BJ (cell line): ENCODE measurements around the gene PCBP3. TPM values are rescaled to one million over a fixed set of nuclear protein-coding genes. Genes with fewer than 3 reads are reported as not detected.

Experiments
- CTCF ChIA-PET: fragments of 350-600 bp; formaldehyde crosslinking; extraction: SDS; loops from one replicate; lab custom pipeline; 2021; ENCODE audit warnings: antibody characterized with exemption, inconsistent platforms; lab: Yijun Ruan, JAX
- POLR2A ChIA-PET: fragments of 300-600 bp; sonication (Branson Sonifier 250); formaldehyde crosslinking; extraction: SDS; loops from one replicate; lab custom pipeline; 2021; ENCODE audit warnings: antibody characterized with exemption; lab: Charles Lee
- DNase-seq: peaks from one replicate; pipeline ENCODE4 v3.0.0-alpha.2; 2011; ENCODE audit warnings: low read depth
- H3K27me3 ChIP-seq: 2 replicates; pipeline ENCODE4 v1.6.0; 2011; ENCODE audit warnings: low read length; ENCODE audit not compliant: control insufficient read depth, insufficient read depth
- H3K36me3 ChIP-seq: 2 replicates; pipeline ENCODE4 v1.5.1; 2011; ENCODE audit warnings: low read length; ENCODE audit not compliant: control insufficient read depth, insufficient read depth
- H3K4me3 ChIP-seq: 2 replicates; pipeline ENCODE4 v1.5.1; 2011; ENCODE audit warnings: low read depth, mild to moderate bottlenecking, control low read depth, low read length
- CTCF ChIP-seq: IDR thresholded peaks from 2 replicates; pipeline ENCODE4 v1.5.1; 2011; ENCODE audit warnings: low read depth, mild to moderate bottlenecking, control low read depth, inconsistent platforms, low read length, moderate library complexity; ENCODE audit not compliant: insufficient read depth
- polyA plus RNA-seq: library from polyadenylated mRNA; depleted of rRNA; stranded (reverse); fragments of >200 nt; gene quantifications from 2 replicates; pipeline ENCODE4 v1.2.3, GENCODE V29; 2011

The PCBP3 gene
- polyA plus RNA-seq, 1 experiment: 2.1 TPM

- CTCF ChIA-PET: no interaction called here
Observed at GRCh38 chr21:45615145-45615711, 28.3 kb upstream of the PCBP3 start.

GRCh38 chr21:45617021-45617921 is 26.3 kb upstream of the PCBP3 start:
- CTCF ChIA-PET: interaction anchor here (4.0 kb wide), 1 partner anchor 21 kb away, joined by 16 read pairs; no protein-coding TSS in a partner anchor
- TF ChIP-seq CTCF: no peak
- POLR2A ChIA-PET: no interaction called here
- DNase-seq: no peak
- H3K36me3 ChIP-seq: no peaks in the 10 kb centered on the region
- peaks cover 10% of the 10 kb centered on the region for H3K27me3 ChIP-seq
- no peak overlapping the region for H3K4me3 ChIP-seq

More at GRCh38 chr21:45615145-45615711, 28.3 kb upstream of the PCBP3 start:
- TF ChIP-seq CTCF: no peak
- POLR2A ChIA-PET: no interaction called here
- H3K4me3 ChIP-seq: no peak overlapping the region
- H3K36me3 ChIP-seq: no peaks in the 10 kb centered on the region
- DNase-seq: no peak
- H3K27me3 ChIP-seq: peaks cover 12% of the 10 kb centered on the region

- peaks cover 10% of the 10 kb centered on the region for H3K27me3 ChIP-seq
Observed at GRCh38 chr21:45618287-45618686, 25.2 kb upstream of the PCBP3 start.

GRCh38 chr21:45618846-45619485 is 24.6 kb upstream of the PCBP3 start:
- peaks cover 10% of the 10 kb centered on the region for H3K27me3 ChIP-seq
- DNase-seq: no peak
- H3K4me3 ChIP-seq: no peak overlapping the region
- ChIA-PET CTCF (interaction anchor here (0.9 to 4.0 kb wide), 4 partner anchors 11 to 200 kb away, joined by 3 to 16 read pairs (median 4); no protein-coding TSS in a partner anchor), POLR2A (no interaction called here)
- no peaks in the 10 kb centered on the region for H3K36me3 ChIP-seq
- TF ChIP-seq CTCF: no peak

More at GRCh38 chr21:45618287-45618686, 25.2 kb upstream of the PCBP3 start:
- ChIA-PET POLR2A (no interaction called here), CTCF (interaction anchor here (0.9 to 4.0 kb wide), 4 partner anchors 10 to 201 kb away, joined by 3 to 16 read pairs (median 4); no protein-coding TSS in a partner anchor)
- H3K36me3 ChIP-seq: no peaks in the 10 kb centered on the region
- no peak overlapping the region for H3K4me3 ChIP-seq
- no peak for TF ChIP-seq CTCF
- DNase-seq: no peak
